Measurements from ENCODE around the gene HBM. TPM values are rescaled to one million over a fixed set of nuclear protein-coding genes. Genes with fewer than 3 reads are reported as not detected.

The HBM gene
- total RNA-seq, 2 donors from 2014 or later = not detected

GRCh38 chr16:181565-182021 lies 15.8 kb downstream of the HBM start:
- peaks cover 44% of the 10 kb centered on the region for H3K27me3 ChIP-seq (ENCODE audit: control insufficient read depth, insufficient read depth, low read length, poor library complexity, severe bottlenecking)
- H3K36me3 Mint-ChIP-seq (ENCODE audit: low read depth) = peaks cover 21% of the 10 kb centered on the region
- H3K4me3 ChIP-seq (ENCODE audit: low read length) = no peak overlapping the region
- no peak for DNase-seq
- no peak overlapping the region for H3K27ac Mint-ChIP-seq
- peaks cover 35% of the 10 kb centered on the region for H3K27me3 Mint-ChIP-seq (ENCODE audit: insufficient read depth)
- peaks cover 16% of the 10 kb centered on the region for H3K36me3 ChIP-seq (ENCODE audit: control insufficient read depth, insufficient read depth, low read length)
- H3K4me1 ChIP-seq (ENCODE audit: control insufficient read depth, insufficient read depth, low read length) = no peaks in the 10 kb centered on the region
- H3K9ac ChIP-seq (ENCODE audit: extremely low read depth, low read length, poor library complexity, severe bottlenecking) = no peak overlapping the region
- H3K9me3 Mint-ChIP-seq = no peaks in the 10 kb centered on the region
- TF ChIP-seq, protein P1, sequence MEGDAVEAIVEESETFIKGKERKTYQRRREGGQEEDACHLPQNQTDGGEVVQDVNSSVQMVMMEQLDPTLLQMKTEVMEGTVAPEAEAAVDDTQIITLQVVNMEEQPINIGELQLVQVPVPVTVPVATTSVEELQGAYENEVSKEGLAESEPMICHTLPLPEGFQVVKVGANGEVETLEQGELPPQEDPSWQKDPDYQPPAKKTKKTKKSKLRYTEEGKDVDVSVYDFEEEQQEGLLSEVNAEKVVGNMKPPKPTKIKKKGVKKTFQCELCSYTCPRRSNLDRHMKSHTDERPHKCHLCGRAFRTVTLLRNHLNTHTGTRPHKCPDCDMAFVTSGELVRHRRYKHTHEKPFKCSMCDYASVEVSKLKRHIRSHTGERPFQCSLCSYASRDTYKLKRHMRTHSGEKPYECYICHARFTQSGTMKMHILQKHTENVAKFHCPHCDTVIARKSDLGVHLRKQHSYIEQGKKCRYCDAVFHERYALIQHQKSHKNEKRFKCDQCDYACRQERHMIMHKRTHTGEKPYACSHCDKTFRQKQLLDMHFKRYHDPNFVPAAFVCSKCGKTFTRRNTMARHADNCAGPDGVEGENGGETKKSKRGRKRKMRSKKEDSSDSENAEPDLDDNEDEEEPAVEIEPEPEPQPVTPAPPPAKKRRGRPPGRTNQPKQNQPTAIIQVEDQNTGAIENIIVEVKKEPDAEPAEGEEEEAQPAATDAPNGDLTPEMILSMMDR (conservative IDR thresholded peaks at IDR 0.05) = peak; percentile 98
- WGBS, 2 experiments (ENCODE audit: insufficient coverage in 1 of 2, insufficient read length in 1 of 2) = 29 to 50% methylated on average over 4 to 22 of the region's 22 CpGs
- H3K4me3 Mint-ChIP-seq = no peak overlapping the region
- no peaks in the 10 kb centered on the region for H3K4me1 Mint-ChIP-seq
- no peak overlapping the region for H3K27ac ChIP-seq (ENCODE audit: low read depth, low read length)
- H3K9me3 ChIP-seq (ENCODE audit: control insufficient read depth, low read length) = no peaks in the 10 kb centered on the region

GRCh38 chr16:183005-183404 lies 17.2 kb downstream of the HBM start:
- Histone ChIP-seq H3K36me3 (ENCODE audit: control insufficient read depth, insufficient read depth, low read length) (peaks cover 24% of the 10 kb centered on the region), H3K9me3 (ENCODE audit: control insufficient read depth, low read length) (no peaks in the 10 kb centered on the region), H3K4me3 (ENCODE audit: low read length) (no peak overlapping the region), H3K27me3 (ENCODE audit: control insufficient read depth, insufficient read depth, low read length, poor library complexity, severe bottlenecking) (peaks cover 32% of the 10 kb centered on the region), H3K27ac (ENCODE audit: low read depth, low read length) (no peak overlapping the region), H3K9ac (ENCODE audit: extremely low read depth, low read length, poor library complexity, severe bottlenecking) (no peak overlapping the region), H3K4me1 (ENCODE audit: control insufficient read depth, insufficient read depth, low read length) (no peaks in the 10 kb centered on the region)
- Mint-ChIP-seq H3K27ac (no peak overlapping the region), H3K9me3 (no peaks in the 10 kb centered on the region), H3K36me3 (ENCODE audit: low read depth) (peaks cover 28% of the 10 kb centered on the region), H3K4me1 (no peaks in the 10 kb centered on the region), H3K4me3 (no peak overlapping the region), H3K27me3 (ENCODE audit: insufficient read depth) (peaks cover 24% of the 10 kb centered on the region)
- 95 to 100% methylated on average over 4 to 7 of the region's 7 CpGs for WGBS, 2 experiments (ENCODE audit: insufficient coverage in 1 of 2, insufficient read length in 1 of 2)
- TF ChIP-seq, protein P1 (conservative IDR thresholded peaks at IDR 0.05) = no peak
- DNase-seq = no peak

DNA sequence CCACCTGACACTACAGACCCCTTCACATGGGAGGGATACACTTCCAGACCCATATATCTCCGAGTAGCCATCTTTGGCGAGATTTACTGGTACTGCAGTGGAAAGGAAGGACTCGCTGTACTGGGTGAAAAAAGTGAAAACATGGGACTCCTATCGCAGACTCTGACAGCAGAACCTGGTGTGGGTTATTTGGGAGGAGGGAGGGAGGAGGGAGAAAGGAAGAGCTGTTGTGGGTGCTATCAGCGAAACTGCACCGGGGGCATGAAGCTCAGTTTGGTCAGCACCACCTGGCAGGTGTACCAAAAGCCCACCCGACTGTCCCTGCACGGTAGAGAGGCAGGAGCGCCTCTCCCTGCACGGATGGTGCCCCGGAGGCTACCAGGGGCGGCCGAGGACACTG lies 19.4 kb downstream of the HBM start:
- no peak for DNase-seq
- H3K4me3 Mint-ChIP-seq = no peak overlapping the region
- H3K36me3 ChIP-seq (ENCODE audit: control insufficient read depth, insufficient read depth, low read length) = peaks cover 45% of the 10 kb centered on the region

More for the DNA sequence above, 19.4 kb downstream of the HBM start:
- Mint-ChIP-seq H3K27ac (no peak overlapping the region), H3K27me3 (ENCODE audit: insufficient read depth) (peaks cover 2% of the 10 kb centered on the region), H3K36me3 (ENCODE audit: low read depth) (peaks cover 47% of the 10 kb centered on the region), H3K4me1 (no peaks in the 10 kb centered on the region), H3K9me3 (no peaks in the 10 kb centered on the region)
- Histone ChIP-seq H3K4me1 (ENCODE audit: control insufficient read depth, insufficient read depth, low read length) (no peaks in the 10 kb centered on the region), H3K9me3 (ENCODE audit: control insufficient read depth, low read length) (no peaks in the 10 kb centered on the region), H3K4me3 (ENCODE audit: low read length) (no peak overlapping the region), H3K9ac (ENCODE audit: extremely low read depth, low read length, poor library complexity, severe bottlenecking) (no peak overlapping the region), H3K27ac (ENCODE audit: low read depth, low read length) (no peak overlapping the region), H3K27me3 (ENCODE audit: control insufficient read depth, insufficient read depth, low read length, poor library complexity, severe bottlenecking) (peaks cover 10% of the 10 kb centered on the region)
- TF ChIP-seq, protein P1 (conservative IDR thresholded peaks at IDR 0.05) = no peak
- 95% methylated on average over 11 to 13 of the region's 13 CpGs for whole genome bisulfite sequencing, 2 experiments (ENCODE audit: insufficient coverage in 1 of 2, insufficient read length in 1 of 2)
